ENCODE measurements around the gene KIF5A. TPM values are rescaled to one million over a fixed set of nuclear protein-coding genes. Genes with fewer than 3 reads are reported as not detected.

Gene KIF5A
- total and polyA plus RNA-seq, 2 of the 13 experiments (the other 11 are each of a cell fraction or from before 2014, with no cell fraction given) = 1.6 to 11.9 TPM

GRCh38 chr12:57558864-57559263, 9.0 kb downstream of the KIF5A start:
- H3K9ac ChIP-seq (ENCODE audit: insufficient read depth, low read depth, low read length) = no peak overlapping the region
- H2AFZ ChIP-seq (ENCODE audit: low read length) = no peak overlapping the region
- no peak overlapping the region for H3K4me2 ChIP-seq (ENCODE audit: low read depth, low read length)
- no TSS peak for BruUV-seq (replicated peaks)
- intact Hi-C loops (cut with micrococcal nuclease; ENCODE audit: unreplicated experiment) (no loop called here), in situ Hi-C loops (cut with HindIII; ENCODE audit: extremely low pct_ligation_motif_present, low pct_unique_long_range_greater_than_20kb) (no loop called here)
- no peaks in the 10 kb centered on the region for H3K27me3 ChIP-seq (ENCODE audit: control insufficient read depth in 1 of 2, insufficient read depth in 2 of 2, low read length in 2 of 2)
- no peak for FAIRE-seq
- no peaks in the 10 kb centered on the region for H3K4me1 ChIP-seq (ENCODE audit: insufficient read depth, low read length)
- peak; percentile 16; the same call in 1 of the 2 replicates for TF ChIP-seq ZNF770 (CRISPR knock-in tag; IDR thresholded peaks at IDR 0.05)
- TF ChIP-seq FOXA3 (CRISPR knock-in tag; IDR thresholded peaks at IDR 0.05) = no peak
- no peak for TF ChIP-seq IKZF1 (IDR thresholded peaks at IDR 0.05)
- TF ChIP-seq ZNF441 (CRISPR knock-in tag; IDR thresholded peaks at IDR 0.05; ENCODE audit: borderline replicate concordance) = no peak
- no peak for TF ChIP-seq HNF4G (IDR thresholded peaks at IDR 0.05; ENCODE audit: borderline replicate concordance, low read depth, low read length)
- TF ChIP-seq HNF4G (CRISPR knock-in tag; IDR thresholded peaks at IDR 0.05; ENCODE audit: borderline replicate concordance, low read depth) = no peak
- no peak overlapping the region for H3K4me3 ChIP-seq (replicated peaks in 1 of 3; ENCODE audit: insufficient read depth in 1 of 3, low read depth in 2 of 3, low read length in 3 of 3)
- ChIA-PET CTCF (ENCODE audit: low intra/inter-chr PET ratio, low total read pairs) (no interaction called here), POLR2A (no interaction called here)
- no peak for ATAC-seq
- no peaks in the 10 kb centered on the region for H4K20me1 ChIP-seq (ENCODE audit: insufficient read depth, low read length)
- 54% methylated on average over 4 of the region's 4 CpGs for WGBS (ENCODE audit: low lambda C conversion rate)
- no peak for DNase-seq (ENCODE audit: low spot score)
- H3K9me3 ChIP-seq (ENCODE audit: low read length) = no peaks in the 10 kb centered on the region
- no peak overlapping the region for H3K27ac ChIP-seq (ENCODE audit: extremely low read length, insufficient read depth, low read length)
- H3K36me3 ChIP-seq (replicated peaks in 1 of 2; ENCODE audit: control insufficient read depth in 1 of 2, insufficient read depth in 2 of 2, low read length in 2 of 2) = no peaks in the 10 kb centered on the region
- H3K79me2 ChIP-seq (ENCODE audit: insufficient read depth, low read length) = no peaks in the 10 kb centered on the region

GRCh38 chr12:57560516-57560915, 10.7 kb downstream of the KIF5A start:
- in situ Hi-C loops (cut with HindIII; ENCODE audit: extremely low pct_ligation_motif_present, low pct_unique_long_range_greater_than_20kb) (no loop called here), intact Hi-C loops (cut with micrococcal nuclease; ENCODE audit: unreplicated experiment) (no loop called here)
- Histone ChIP-seq H2AFZ (ENCODE audit: low read length) (no peak overlapping the region), H3K4me2 (ENCODE audit: low read depth, low read length) (no peak overlapping the region), H3K9ac (ENCODE audit: insufficient read depth, low read depth, low read length) (no peak overlapping the region), H3K4me1 (ENCODE audit: insufficient read depth, low read length) (no peaks in the 10 kb centered on the region), H3K27me3 (ENCODE audit: control insufficient read depth in 1 of 2, insufficient read depth in 2 of 2, low read length in 2 of 2) (no peaks in the 10 kb centered on the region), H3K36me3 (replicated peaks in 1 of 2; ENCODE audit: control insufficient read depth in 1 of 2, insufficient read depth in 2 of 2, low read length in 2 of 2) (no peaks in the 10 kb centered on the region), H3K27ac (ENCODE audit: extremely low read length, insufficient read depth, low read length) (no peak overlapping the region), H3K4me3 (replicated peaks in 1 of 3; ENCODE audit: insufficient read depth in 1 of 3, low read depth in 2 of 3, low read length in 3 of 3) (no peak overlapping the region), H4K20me1 (ENCODE audit: insufficient read depth, low read length) (no peaks in the 10 kb centered on the region), H3K9me3 (ENCODE audit: low read length) (no peaks in the 10 kb centered on the region), H3K79me2 (ENCODE audit: insufficient read depth, low read length) (no peaks in the 10 kb centered on the region)
- ChIA-PET CTCF (ENCODE audit: low intra/inter-chr PET ratio, low total read pairs) (no interaction called here), POLR2A (interaction anchor here (0.7 kb wide), 1 partner anchor 14 kb away, joined by 4 read pairs; no protein-coding TSS in a partner anchor)
- TF ChIP-seq ZNF616 (CRISPR knock-in tag; IDR thresholded peaks at IDR 0.05; ENCODE audit: low read depth) (no peak), GATA4 (IDR thresholded peaks at IDR 0.05; ENCODE audit: borderline replicate concordance, low read depth) (no peak), REXO4 (CRISPR knock-in tag; IDR thresholded peaks at IDR 0.05; ENCODE audit: borderline replicate concordance) (no peak), MBNL3 (CRISPR knock-in tag; conservative IDR thresholded peaks at IDR 0.05) (no peak)
- no peak for ATAC-seq
- 81% methylated on average over 2 of the region's 2 CpGs for WGBS (ENCODE audit: low lambda C conversion rate)
- no peak for DNase-seq (ENCODE audit: low spot score)
- no peak for FAIRE-seq
- no TSS peak for BruUV-seq (replicated peaks)
